ENCODE measurements around the gene TRAPPC5.

DNA sequence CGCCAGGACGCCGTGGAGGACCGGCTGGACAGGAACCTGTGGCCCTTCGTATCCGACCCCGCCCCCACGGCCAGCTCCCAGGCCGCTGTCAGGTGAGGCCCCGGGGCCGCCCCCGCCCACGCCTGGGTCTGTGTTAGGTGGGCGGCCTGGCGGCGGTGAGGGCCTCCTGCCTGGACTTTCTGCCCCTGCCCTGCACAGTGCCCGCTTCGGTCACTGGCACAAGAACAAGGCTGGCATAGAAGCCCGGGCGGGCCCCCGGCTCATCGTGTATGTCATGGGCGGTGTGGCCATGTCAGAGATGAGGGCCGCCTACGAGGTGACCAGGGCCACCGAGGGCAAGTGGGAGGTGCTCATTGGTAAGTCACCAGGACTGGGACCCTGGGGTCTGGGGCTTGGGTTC is 33.5 kb upstream of the TRAPPC5 start:
- TF ChIP-seq, protein P1, sequence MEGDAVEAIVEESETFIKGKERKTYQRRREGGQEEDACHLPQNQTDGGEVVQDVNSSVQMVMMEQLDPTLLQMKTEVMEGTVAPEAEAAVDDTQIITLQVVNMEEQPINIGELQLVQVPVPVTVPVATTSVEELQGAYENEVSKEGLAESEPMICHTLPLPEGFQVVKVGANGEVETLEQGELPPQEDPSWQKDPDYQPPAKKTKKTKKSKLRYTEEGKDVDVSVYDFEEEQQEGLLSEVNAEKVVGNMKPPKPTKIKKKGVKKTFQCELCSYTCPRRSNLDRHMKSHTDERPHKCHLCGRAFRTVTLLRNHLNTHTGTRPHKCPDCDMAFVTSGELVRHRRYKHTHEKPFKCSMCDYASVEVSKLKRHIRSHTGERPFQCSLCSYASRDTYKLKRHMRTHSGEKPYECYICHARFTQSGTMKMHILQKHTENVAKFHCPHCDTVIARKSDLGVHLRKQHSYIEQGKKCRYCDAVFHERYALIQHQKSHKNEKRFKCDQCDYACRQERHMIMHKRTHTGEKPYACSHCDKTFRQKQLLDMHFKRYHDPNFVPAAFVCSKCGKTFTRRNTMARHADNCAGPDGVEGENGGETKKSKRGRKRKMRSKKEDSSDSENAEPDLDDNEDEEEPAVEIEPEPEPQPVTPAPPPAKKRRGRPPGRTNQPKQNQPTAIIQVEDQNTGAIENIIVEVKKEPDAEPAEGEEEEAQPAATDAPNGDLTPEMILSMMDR (IDR thresholded peaks at IDR 0.05): no peak
- TF ChIP-seq POLR2A (IDR thresholded peaks at IDR 0.05): no peak

Data from thyroid gland (tissue), 4 donors.